ENCODE results near the gene U2AF2. TPM values are rescaled to one million over a fixed set of nuclear protein-coding genes. Genes with fewer than 3 reads are reported as not detected.

The U2AF2 gene
- total RNA-seq, 1 experiment from 2014 or later = 343 TPM

- H3K9ac ChIP-seq (ENCODE audit: low read length) = peak within 1 kb of the TSS; percentile 95
- no TSS peak for BruUV-seq (replicated peaks)
- peak within 1 kb of the TSS; percentile 85 for H3K4me2 ChIP-seq (ENCODE audit: low read length)
- POLR2A ChIA-PET (ENCODE audit: unreplicated experiment) = no interaction called here
- H3F3A ChIP-seq (ENCODE audit: low read length, unreplicated experiment) = peaks cover 9% of the 10 kb centered on the region
- no peaks in the 10 kb centered on the region for H3K9me3 ChIP-seq (ENCODE audit: low read length)
- H4K20me1 ChIP-seq (ENCODE audit: low read length) = 0 out of 2 replicates have a peak, but pooled peaks cover 4% of the 10 kb centered on the region
- H2AFZ ChIP-seq (ENCODE audit: low read length) = peak within 1 kb of the TSS; percentile 56
- intact Hi-C loops (cut with micrococcal nuclease) = no loop called here
- H3K27me3 ChIP-seq (ENCODE audit: low read length) = no peaks in the 10 kb centered on the region
- H3K9me2 ChIP-seq (replicated peaks; ENCODE audit: low read length) = no peaks in the 10 kb centered on the region
- peaks cover 14% of the 10 kb centered on the region for H3K36me3 ChIP-seq (ENCODE audit: low read depth, low read length)
- CTCF ChIA-PET = interaction anchor here (0.8 to 1.5 kb wide), 2 partner anchors 11 kb away, joined by 3 to 6 read pairs; partner anchors contain the start of gene U2AF2
- peaks cover 42% of the 10 kb centered on the region for H3K4me1 ChIP-seq (ENCODE audit: insufficient read depth, low read length)
- DNase-seq (peak; percentile 90), ATAC-seq (peak; percentile 31)
- no peak for TF ChIP-seq EZH2phosphoT487 (IDR thresholded peaks at IDR 0.05; ENCODE audit: borderline replicate concordance, low read length)
- no peak for TF ChIP-seq EZH2 (IDR thresholded peaks at IDR 0.05; ENCODE audit: low read length, unreplicated experiment)
- TF ChIP-seq, protein P1, sequence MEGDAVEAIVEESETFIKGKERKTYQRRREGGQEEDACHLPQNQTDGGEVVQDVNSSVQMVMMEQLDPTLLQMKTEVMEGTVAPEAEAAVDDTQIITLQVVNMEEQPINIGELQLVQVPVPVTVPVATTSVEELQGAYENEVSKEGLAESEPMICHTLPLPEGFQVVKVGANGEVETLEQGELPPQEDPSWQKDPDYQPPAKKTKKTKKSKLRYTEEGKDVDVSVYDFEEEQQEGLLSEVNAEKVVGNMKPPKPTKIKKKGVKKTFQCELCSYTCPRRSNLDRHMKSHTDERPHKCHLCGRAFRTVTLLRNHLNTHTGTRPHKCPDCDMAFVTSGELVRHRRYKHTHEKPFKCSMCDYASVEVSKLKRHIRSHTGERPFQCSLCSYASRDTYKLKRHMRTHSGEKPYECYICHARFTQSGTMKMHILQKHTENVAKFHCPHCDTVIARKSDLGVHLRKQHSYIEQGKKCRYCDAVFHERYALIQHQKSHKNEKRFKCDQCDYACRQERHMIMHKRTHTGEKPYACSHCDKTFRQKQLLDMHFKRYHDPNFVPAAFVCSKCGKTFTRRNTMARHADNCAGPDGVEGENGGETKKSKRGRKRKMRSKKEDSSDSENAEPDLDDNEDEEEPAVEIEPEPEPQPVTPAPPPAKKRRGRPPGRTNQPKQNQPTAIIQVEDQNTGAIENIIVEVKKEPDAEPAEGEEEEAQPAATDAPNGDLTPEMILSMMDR (conservative IDR thresholded peaks at IDR 0.05; ENCODE audit: low read depth, low read length) = no peak
- H3K27ac ChIP-seq (ENCODE audit: low read length) = peak within 1 kb of the TSS; percentile 53
- peak within 1 kb of the TSS; percentile 96 for H3K4me3 ChIP-seq (ENCODE audit: low read length)
- peaks cover 67% of the 10 kb centered on the region for H3K79me2 ChIP-seq (ENCODE audit: low read length)
Measured at GRCh38 chr19:55643003-55643886, 11.6 kb upstream of the U2AF2 start, which contains the start of gene ZNF581. ZNF581 (plus strand) TSS chr19:55643649; CDS start chr19:55644572, 923 bp downstream.

DNA sequence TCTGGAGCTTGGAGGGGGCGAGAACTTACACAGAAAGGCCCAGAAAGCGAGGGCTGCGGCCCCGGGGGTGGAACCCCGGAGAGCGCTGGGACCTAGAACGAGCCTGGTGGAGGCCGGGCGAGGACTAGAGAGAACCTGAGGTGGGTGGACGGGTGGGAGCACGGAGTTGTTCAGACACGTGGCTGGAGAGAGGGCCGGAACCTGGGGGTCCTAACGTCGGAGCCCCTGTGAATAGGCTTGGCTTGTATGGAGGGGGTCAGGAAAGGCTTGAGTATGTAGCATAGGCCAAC, 11.0 kb upstream of the U2AF2 start:
- DNase-seq (no peak), ATAC-seq (no peak)
- H2AFZ ChIP-seq (ENCODE audit: low read length) = no peak overlapping the region
- no peaks in the 10 kb centered on the region for H3K9me2 ChIP-seq (replicated peaks; ENCODE audit: low read length)
- peaks cover 9% of the 10 kb centered on the region for H3F3A ChIP-seq (ENCODE audit: low read length, unreplicated experiment)
- peak overlapping the region; percentile 96 for H3K4me3 ChIP-seq (ENCODE audit: low read length)
- H3K36me3 ChIP-seq (ENCODE audit: low read depth, low read length) = peaks cover 14% of the 10 kb centered on the region
- H4K20me1 ChIP-seq (ENCODE audit: low read length) = 0 out of 2 replicates have a peak, but pooled peaks cover 4% of the 10 kb centered on the region
- no peak for TF ChIP-seq EZH2 (IDR thresholded peaks at IDR 0.05; ENCODE audit: low read length, unreplicated experiment)
- TF ChIP-seq, protein P1 (conservative IDR thresholded peaks at IDR 0.05; ENCODE audit: low read depth, low read length) = no peak
- TF ChIP-seq EZH2phosphoT487 (IDR thresholded peaks at IDR 0.05; ENCODE audit: borderline replicate concordance, low read length) = no peak
- POLR2A ChIA-PET (ENCODE audit: unreplicated experiment) = no interaction called here
- peak overlapping the region; percentile 53; the same call in 1 of the 2 replicates for H3K27ac ChIP-seq (ENCODE audit: low read length)
- H3K9me3 ChIP-seq (ENCODE audit: low read length) = no peaks in the 10 kb centered on the region
- no TSS peak for BruUV-seq (replicated peaks)
- peaks cover 46% of the 10 kb centered on the region for H3K4me1 ChIP-seq (ENCODE audit: insufficient read depth, low read length)
- peaks cover 67% of the 10 kb centered on the region for H3K79me2 ChIP-seq (ENCODE audit: low read length)
- H3K9ac ChIP-seq (ENCODE audit: low read length) = peak overlapping the region; percentile 95
- CTCF ChIA-PET = no interaction called here
- H3K4me2 ChIP-seq (ENCODE audit: low read length) = peak overlapping the region; percentile 85
- H3K27me3 ChIP-seq (ENCODE audit: low read length) = no peaks in the 10 kb centered on the region
- intact Hi-C loops (cut with micrococcal nuclease) = no loop called here
